WERI-Rb-1 (cell line): ENCODE measurements around the gene ASTL.

ENCODE experiments used
- DNase-seq: peaks from one replicate; pipeline ENCODE4 v3.0.0-alpha.2; 2020
- H3K27ac ChIP-seq: fragments of 250-450 bp; sonication (Bioruptor Pico); 2 replicates; pipeline ENCODE4 v1.5.1; 2020; ENCODE audit warnings: mild to moderate bottlenecking, moderate library complexity
- H3K27me3 ChIP-seq: fragments of 250-450 bp; sonication (Bioruptor Pico); 2 replicates; pipeline ENCODE4 v1.5.1; 2021; ENCODE audit warnings: mild to moderate bottlenecking, low read depth, moderate library complexity; ENCODE audit not compliant: insufficient read depth, severe bottlenecking
- H3K36me3 ChIP-seq: fragments of 250-450 bp; sonication (Bioruptor Pico); 2 replicates; pipeline ENCODE4 v1.5.1; 2020; ENCODE audit warnings: mild to moderate bottlenecking, moderate library complexity
- H3K4me3 ChIP-seq: 2 replicates; pipeline ENCODE4 v1.5.1; 2011; ENCODE audit warnings: low read depth, mild to moderate bottlenecking, control low read depth, low read length
- H3K9me3 ChIP-seq: fragments of 250-450 bp; sonication (Bioruptor Pico); 2 replicates; pipeline ENCODE4 v1.5.1; 2021; ENCODE audit warnings: mild to moderate bottlenecking, moderate library complexity; ENCODE audit not compliant: severe bottlenecking
- CTCF ChIP-seq: IDR thresholded peaks from 2 replicates; pipeline ENCODE4 v1.5.1; 2011; ENCODE audit warnings: low read depth, mild to moderate bottlenecking, control low read depth, inconsistent platforms, low read length

The ASTL gene

GRCh38 chr2:96112501-96113366 is 25.6 kb downstream of the ASTL start:
- TF ChIP-seq CTCF: no peak
- no peak for DNase-seq
- Histone ChIP-seq H3K27me3 (peaks cover 5% of the 10 kb centered on the region), H3K9me3 (no peaks in the 10 kb centered on the region), H3K27ac (no peak overlapping the region), H3K36me3 (no peaks in the 10 kb centered on the region), H3K4me3 (no peak overlapping the region)

GRCh38 chr2:96111823-96112500 is 26.3 kb downstream of the ASTL start:
- no peak overlapping the region for H3K27ac ChIP-seq
- H3K9me3 ChIP-seq: no peaks in the 10 kb centered on the region
- no peak overlapping the region for H3K4me3 ChIP-seq
- TF ChIP-seq CTCF: no peak
- DNase-seq: no peak
- no peaks in the 10 kb centered on the region for H3K36me3 ChIP-seq
- no peaks in the 10 kb centered on the region for H3K27me3 ChIP-seq

- Histone ChIP-seq H3K27me3 (no peaks in the 10 kb centered on the region), H3K4me3 (no peak overlapping the region), H3K9me3 (no peaks in the 10 kb centered on the region), H3K27ac (no peak overlapping the region), H3K36me3 (no peaks in the 10 kb centered on the region)
- TF ChIP-seq CTCF: no peak
- DNase-seq: peak; percentile 2
These were observed 27.1 kb downstream of the ASTL start for GRCh38 chr2:96111257-96111640.

- no peak for TF ChIP-seq CTCF
- no peaks in the 10 kb centered on the region for H3K27me3 ChIP-seq
These were observed 27.6 kb downstream of the ASTL start for GRCh38 chr2:96110621-96111256.

GRCh38 chr2:96109931-96110511 is 28.3 kb downstream of the ASTL start:
- Histone ChIP-seq H3K4me3 (no peak overlapping the region), H3K27ac (no peak overlapping the region), H3K27me3 (no peaks in the 10 kb centered on the region), H3K36me3 (no peaks in the 10 kb centered on the region), H3K9me3 (peaks cover 7% of the 10 kb centered on the region)
- no peak for TF ChIP-seq CTCF
- DNase-seq: peak; percentile 3

More at GRCh38 chr2:96110621-96111256, 27.6 kb downstream of the ASTL start:
- Histone ChIP-seq H3K36me3 (no peaks in the 10 kb centered on the region), H3K9me3 (no peaks in the 10 kb centered on the region), H3K4me3 (no peak overlapping the region), H3K27ac (no peak overlapping the region)
- DNase-seq: peak; percentile 6
